Progenitor cell of endocrine pancreas (in vitro differentiated cells): Measurements from ENCODE around the gene EXOC6B. TPM values are rescaled to one million over a fixed set of nuclear protein-coding genes. Genes with fewer than 3 reads are reported as not detected.

ENCODE experiments used
- DNase-seq: peaks from one replicate; pipeline ENCODE4 v3.0.0; 2021; ENCODE audit warnings: low spot score; ENCODE audit not compliant: unreplicated experiment
- H3K27ac Mint-ChIP-seq: 2 replicates; pipeline ENCODE4 v1.8.0; 2021; ENCODE audit warnings: mild to moderate bottlenecking, moderate library complexity, mixed read lengths
- H3K27me3 Mint-ChIP-seq: 2 replicates; pipeline ENCODE4 v1.8.0; 2021; ENCODE audit warnings: mixed read lengths
- H3K36me3 Mint-ChIP-seq: 2 replicates; pipeline ENCODE4 v1.8.0; 2022; ENCODE audit warnings: mixed read lengths; ENCODE audit not compliant: insufficient read depth
- H3K4me1 Mint-ChIP-seq: 2 replicates; pipeline ENCODE4 v1.8.0; 2021; ENCODE audit warnings: low read depth, mixed read lengths
- H3K4me3 Mint-ChIP-seq: 2 replicates; pipeline ENCODE4 v1.8.0; 2021; ENCODE audit warnings: low read depth, mild to moderate bottlenecking, moderate library complexity, mixed read lengths
- H3K9me3 Mint-ChIP-seq: 2 replicates; pipeline ENCODE4 v1.8.0; 2021; ENCODE audit warnings: low read depth, mixed read lengths
- total RNA-seq: library from RNA; stranded (reverse); gene quantifications from 2 replicates; pipeline ENCODE4 v1.2.1, GENCODE V29; 2021
- TF ChIP-seq, protein P1 (sequence below): fragments of 200-600 bp; sonication (generic); IDR thresholded peaks from one replicate; pipeline ENCODE4 v1.5.0; 2021; ENCODE audit warnings: antibody characterized with exemption, mild to moderate bottlenecking; ENCODE audit not compliant: unreplicated experiment

EXOC6B gene
- total RNA-seq, 1 donor from 2014 or later = 71.9 TPM

GRCh38 chr2:72727356-72727755 is 98.5 kb downstream of the EXOC6B start:
- Mint-ChIP-seq H3K4me3 (no peak overlapping the region), H3K27ac (no peak overlapping the region), H3K4me1 (peaks cover 41% of the 10 kb centered on the region), H3K27me3 (no peaks in the 10 kb centered on the region), H3K9me3 (no peaks in the 10 kb centered on the region), H3K36me3 (peaks cover 1% of the 10 kb centered on the region)
- TF ChIP-seq, protein P1, sequence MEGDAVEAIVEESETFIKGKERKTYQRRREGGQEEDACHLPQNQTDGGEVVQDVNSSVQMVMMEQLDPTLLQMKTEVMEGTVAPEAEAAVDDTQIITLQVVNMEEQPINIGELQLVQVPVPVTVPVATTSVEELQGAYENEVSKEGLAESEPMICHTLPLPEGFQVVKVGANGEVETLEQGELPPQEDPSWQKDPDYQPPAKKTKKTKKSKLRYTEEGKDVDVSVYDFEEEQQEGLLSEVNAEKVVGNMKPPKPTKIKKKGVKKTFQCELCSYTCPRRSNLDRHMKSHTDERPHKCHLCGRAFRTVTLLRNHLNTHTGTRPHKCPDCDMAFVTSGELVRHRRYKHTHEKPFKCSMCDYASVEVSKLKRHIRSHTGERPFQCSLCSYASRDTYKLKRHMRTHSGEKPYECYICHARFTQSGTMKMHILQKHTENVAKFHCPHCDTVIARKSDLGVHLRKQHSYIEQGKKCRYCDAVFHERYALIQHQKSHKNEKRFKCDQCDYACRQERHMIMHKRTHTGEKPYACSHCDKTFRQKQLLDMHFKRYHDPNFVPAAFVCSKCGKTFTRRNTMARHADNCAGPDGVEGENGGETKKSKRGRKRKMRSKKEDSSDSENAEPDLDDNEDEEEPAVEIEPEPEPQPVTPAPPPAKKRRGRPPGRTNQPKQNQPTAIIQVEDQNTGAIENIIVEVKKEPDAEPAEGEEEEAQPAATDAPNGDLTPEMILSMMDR = no peak
- DNase-seq = no peak

DNA sequence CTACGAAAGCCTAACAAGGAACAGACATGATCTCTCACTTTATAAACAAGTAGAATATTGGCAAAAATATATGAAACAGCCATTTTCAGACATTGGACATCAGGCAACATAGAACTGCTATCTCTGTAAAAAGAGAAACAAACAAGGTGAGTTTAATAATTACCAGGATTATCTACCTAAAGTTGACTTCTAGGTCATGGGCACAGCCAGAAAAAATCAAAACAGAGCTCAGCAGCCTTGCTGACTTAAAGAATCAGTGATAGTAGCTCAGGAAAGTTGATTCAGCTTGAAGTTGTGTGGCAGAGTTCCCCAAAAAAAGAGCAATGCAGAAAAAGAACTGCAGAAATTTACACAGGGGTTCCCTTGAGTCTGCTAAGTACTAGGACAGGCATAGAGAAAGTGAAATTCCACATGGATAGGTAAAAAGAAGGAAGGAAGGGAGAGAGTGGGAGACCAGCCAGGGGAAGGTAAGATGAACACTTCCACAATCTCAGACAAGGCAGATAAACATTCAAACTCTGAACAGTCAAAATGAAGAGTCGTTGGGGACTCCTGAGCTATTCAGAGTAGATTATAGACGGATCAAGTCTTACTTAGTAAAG is 102.0 kb downstream of the EXOC6B start:
- peak overlapping the region; percentile 58 for H3K4me3 Mint-ChIP-seq
- TF ChIP-seq, protein P1 = no peak
- peaks cover 6% of the 10 kb centered on the region for H3K9me3 Mint-ChIP-seq
- H3K36me3 Mint-ChIP-seq = no peaks in the 10 kb centered on the region
- H3K4me1 Mint-ChIP-seq = peaks cover 52% of the 10 kb centered on the region
- H3K27me3 Mint-ChIP-seq = no peaks in the 10 kb centered on the region
- peak overlapping the region; percentile 93 for H3K27ac Mint-ChIP-seq
- DNase-seq = no peak

DNA sequence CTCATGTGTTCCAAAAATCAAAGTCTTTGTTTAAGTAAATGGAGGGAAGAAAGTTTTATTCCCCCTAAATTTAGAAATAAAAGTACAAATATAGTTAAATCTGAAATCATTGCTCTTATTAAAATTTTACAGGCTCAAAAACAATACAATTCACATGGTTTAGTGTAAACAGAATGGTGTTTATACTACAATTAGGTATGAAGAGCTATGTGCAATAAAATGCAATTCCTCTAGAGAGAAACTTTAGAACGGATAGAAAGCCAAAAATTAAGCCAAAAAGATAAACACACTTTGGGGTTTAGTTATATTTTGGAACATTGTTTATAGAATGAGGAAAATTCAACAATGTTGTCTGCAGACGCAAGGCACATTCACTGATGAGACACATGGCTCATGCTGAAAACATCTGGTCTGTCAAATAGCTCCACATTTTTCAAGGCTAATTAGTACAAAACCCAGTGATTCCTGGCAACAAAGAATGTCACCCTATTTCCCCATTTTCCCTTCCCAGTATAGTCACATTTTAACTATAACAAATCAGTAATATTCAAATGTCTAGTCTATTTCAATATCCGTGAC is 103.3 kb downstream of the EXOC6B start:
- TF ChIP-seq, protein P1 = no peak
- DNase-seq = no peak
- peaks cover 6% of the 10 kb centered on the region for H3K9me3 Mint-ChIP-seq
- H3K36me3 Mint-ChIP-seq = peaks cover under 1% of the 10 kb centered on the region
- peak overlapping the region; percentile 69 for H3K27ac Mint-ChIP-seq
- H3K27me3 Mint-ChIP-seq = no peaks in the 10 kb centered on the region
- H3K4me3 Mint-ChIP-seq = peak overlapping the region; percentile 36
- H3K4me1 Mint-ChIP-seq = peaks cover 60% of the 10 kb centered on the region

DNA sequence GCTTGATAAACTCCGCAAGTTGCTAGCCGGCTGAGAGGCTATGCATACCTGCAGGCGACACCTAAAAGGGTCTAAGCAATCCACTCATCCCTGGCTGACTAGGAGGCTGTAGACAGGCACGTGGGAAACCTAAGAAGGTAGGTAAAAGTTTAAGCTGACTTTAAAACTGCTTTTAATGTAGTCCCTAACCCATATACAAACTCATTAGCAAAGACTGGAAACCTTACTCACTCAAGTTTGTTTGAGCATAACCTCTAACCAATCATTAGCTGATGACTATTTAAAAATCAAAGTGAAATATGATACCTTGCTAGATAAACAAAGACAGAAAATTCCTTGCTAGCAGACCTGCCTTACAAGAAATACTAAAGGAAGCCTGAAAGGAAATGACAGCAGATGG is 106.4 kb downstream of the EXOC6B start:
- no peak for DNase-seq
- H3K27ac Mint-ChIP-seq = peak overlapping the region; percentile 91
- no peaks in the 10 kb centered on the region for H3K27me3 Mint-ChIP-seq
- peaks cover 43% of the 10 kb centered on the region for H3K4me1 Mint-ChIP-seq
- peaks cover 6% of the 10 kb centered on the region for H3K9me3 Mint-ChIP-seq
- TF ChIP-seq, protein P1 = no peak
- peak overlapping the region; percentile 14 for H3K4me3 Mint-ChIP-seq
- H3K36me3 Mint-ChIP-seq = peaks cover 12% of the 10 kb centered on the region

- no peak for DNase-seq
- TF ChIP-seq, protein P1 = no peak
- peaks cover 37% of the 10 kb centered on the region for H3K4me1 Mint-ChIP-seq
- H3K9me3 Mint-ChIP-seq = peaks cover 6% of the 10 kb centered on the region
- peak overlapping the region; percentile 91 for H3K27ac Mint-ChIP-seq
- H3K27me3 Mint-ChIP-seq = no peaks in the 10 kb centered on the region
- no peak overlapping the region for H3K4me3 Mint-ChIP-seq
- peaks cover 14% of the 10 kb centered on the region for H3K36me3 Mint-ChIP-seq
Measured at GRCh38 chr2:72718876-72719275, 107.0 kb downstream of the EXOC6B start.
